Hippocampal formation (tissue), 2 donors: ENCODE results near the gene UBL7.

ENCODE experiments used
- DNase-seq, 2 donors: peaks; one replicate each; lab custom pipeline; 2025; lab: John Stamatoyannopoulos, UW

UBL7 gene

GRCh38 chr15:74441248-74441941, 19.6 kb downstream of the UBL7 start:
- DNase-seq, result no peak

GRCh38 chr15:74438721-74439316, 22.1 kb downstream of the UBL7 start:
- DNase-seq, result peak; percentile 63 to 64

GRCh38 chr15:74438206-74438605, 22.8 kb downstream of the UBL7 start:
- no peak for DNase-seq

GRCh38 chr15:74434263-74435136, 26.5 kb downstream of the UBL7 start:
- no peak for DNase-seq

- peak; percentile 81 to 91 for DNase-seq
Measured at GRCh38 chr15:74433592-74434262, 27.2 kb downstream of the UBL7 start, which contains the start of gene SEMA7A. Gene SEMA7A (minus strand): TSS chr15:74433958. CDS start chr15:74433918, 40 bp downstream.

- DNase-seq, result no peak
Measured at GRCh38 chr15:74432968-74433591, 27.9 kb downstream of the UBL7 start.

- DNase-seq, result no peak
Measured at GRCh38 chr15:74432271-74432967, 28.5 kb downstream of the UBL7 start.

- DNase-seq, result no peak
Measured at GRCh38 chr15:74431645-74432044, 29.3 kb downstream of the UBL7 start.

- DNase-seq, result no peak
Measured at GRCh38 chr15:74431116-74431515, 29.8 kb downstream of the UBL7 start.

GRCh38 chr15:74430510-74430951, 30.4 kb downstream of the UBL7 start:
- DNase-seq, result no peak

GRCh38 chr15:74429781-74430400, 31.1 kb downstream of the UBL7 start:
- DNase-seq, result no peak

GRCh38 chr15:74428970-74429780, 31.8 kb downstream of the UBL7 start:
- no peak for DNase-seq

GRCh38 chr15:74428442-74428787, 32.5 kb downstream of the UBL7 start:
- peak in 1 of 2 donors; percentile 23 for DNase-seq

GRCh38 chr15:74427607-74428441, 33.1 kb downstream of the UBL7 start:
- DNase-seq, result no peak

- no peak for DNase-seq
Measured at GRCh38 chr15:74426404-74427281, 34.3 kb downstream of the UBL7 start.

- DNase-seq, result no peak
Measured at GRCh38 chr15:74425630-74426029, 35.3 kb downstream of the UBL7 start.

- no peak for DNase-seq
Measured at GRCh38 chr15:74424901-74425528, 35.9 kb downstream of the UBL7 start.
